ENCODE measurements around the gene BTBD3. TPM values are rescaled to one million over a fixed set of nuclear protein-coding genes. Genes with fewer than 3 reads are reported as not detected.

The BTBD3 gene
- total RNA-seq, 1 experiment from 2014 or later, result 21.6 TPM

DNA sequence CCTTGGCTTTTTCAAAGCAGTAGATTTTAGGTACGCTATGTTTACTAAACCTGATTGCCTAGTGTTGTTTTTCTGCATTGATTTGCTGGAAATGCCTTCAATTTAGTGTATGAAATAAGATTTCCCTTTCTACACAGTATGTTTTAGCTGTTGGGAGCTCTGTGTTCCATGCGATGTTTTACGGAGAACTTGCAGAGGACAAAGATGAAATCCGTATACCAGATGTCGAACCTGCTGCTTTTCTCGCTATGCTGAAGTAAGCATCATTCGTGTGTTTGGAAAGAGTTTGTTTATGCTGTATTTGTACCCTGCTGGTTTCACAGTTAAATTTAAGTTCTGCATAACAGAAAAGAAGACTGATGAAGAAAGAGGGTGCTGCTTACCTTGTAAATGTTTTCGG is 1.9 kb downstream of the BTBD3 start:
- Histone ChIP-seq H3K9ac (ENCODE audit: low read length) (no peak overlapping the region), H3K27me3 (ENCODE audit: low read length) (no peaks in the 10 kb centered on the region), H3K4me1 (ENCODE audit: insufficient read depth, low read length) (no peaks in the 10 kb centered on the region), H3K36me3 (ENCODE audit: low read depth, low read length) (peaks cover 21% of the 10 kb centered on the region), H3K9me2 (replicated peaks; ENCODE audit: low read length) (no peaks in the 10 kb centered on the region), H3K9me3 (ENCODE audit: low read length) (no peaks in the 10 kb centered on the region), H3F3A (ENCODE audit: low read length, unreplicated experiment) (no peaks in the 10 kb centered on the region), H4K20me1 (ENCODE audit: low read length) (no peaks in the 10 kb centered on the region), H3K27ac (ENCODE audit: low read length) (no peak overlapping the region), H3K79me2 (ENCODE audit: low read length) (peaks cover 38% of the 10 kb centered on the region), H2AFZ (ENCODE audit: low read length) (no peak overlapping the region), H3K4me3 (ENCODE audit: low read length) (no peak overlapping the region), H3K4me2 (ENCODE audit: low read length) (no peak overlapping the region)
- CTCF ChIA-PET, result no interaction called here
- ATAC-seq (no peak), DNase-seq (no peak)
- POLR2A ChIA-PET (ENCODE audit: unreplicated experiment), result no interaction called here
- intact Hi-C loops (cut with micrococcal nuclease), result no loop called here
- BruUV-seq (replicated peaks), result no TSS peak
- TF ChIP-seq EZH2 (IDR thresholded peaks at IDR 0.05; ENCODE audit: low read length, unreplicated experiment), result no peak

GRCh38 chr20:11920083-11920482 is 2.4 kb downstream of the BTBD3 start:
- TF ChIP-seq CTCF (conservative IDR thresholded peaks at IDR 0.05; ENCODE audit: low read depth, low read length), result no peak
- Histone ChIP-seq H3K4me1 (ENCODE audit: insufficient read depth, low read length) (no peaks in the 10 kb centered on the region), H3K27me3 (ENCODE audit: low read length) (no peaks in the 10 kb centered on the region), H3K27ac (ENCODE audit: low read length) (no peak overlapping the region), H2AFZ (ENCODE audit: low read length) (no peak overlapping the region), H3K9ac (ENCODE audit: low read length) (no peak overlapping the region), H3K4me3 (ENCODE audit: low read length) (no peak overlapping the region), H4K20me1 (ENCODE audit: low read length) (no peaks in the 10 kb centered on the region), H3K36me3 (ENCODE audit: low read depth, low read length) (peaks cover 21% of the 10 kb centered on the region), H3K9me2 (replicated peaks; ENCODE audit: low read length) (no peaks in the 10 kb centered on the region), H3K9me3 (ENCODE audit: low read length) (no peaks in the 10 kb centered on the region), H3K4me2 (ENCODE audit: low read length) (no peak overlapping the region), H3F3A (ENCODE audit: low read length, unreplicated experiment) (no peaks in the 10 kb centered on the region), H3K79me2 (ENCODE audit: low read length) (peaks cover 33% of the 10 kb centered on the region)
- CTCF ChIA-PET, result no interaction called here
- POLR2A ChIA-PET (ENCODE audit: unreplicated experiment), result no interaction called here
- DNase-seq (no peak), ATAC-seq (no peak)
- no TSS peak for BruUV-seq (replicated peaks)
- intact Hi-C loops (cut with micrococcal nuclease), result no loop called here

- Histone ChIP-seq H3K9ac (ENCODE audit: low read length) (no peak overlapping the region), H3K27ac (ENCODE audit: low read length) (no peak overlapping the region), H3F3A (ENCODE audit: low read length, unreplicated experiment) (no peaks in the 10 kb centered on the region), H2AFZ (ENCODE audit: low read length) (no peak overlapping the region), H3K4me2 (ENCODE audit: low read length) (no peak overlapping the region), H3K4me1 (ENCODE audit: insufficient read depth, low read length) (no peaks in the 10 kb centered on the region), H4K20me1 (ENCODE audit: low read length) (no peaks in the 10 kb centered on the region), H3K9me2 (replicated peaks; ENCODE audit: low read length) (no peaks in the 10 kb centered on the region), H3K36me3 (ENCODE audit: low read depth, low read length) (peaks cover 21% of the 10 kb centered on the region), H3K9me3 (ENCODE audit: low read length) (no peaks in the 10 kb centered on the region), H3K79me2 (ENCODE audit: low read length) (peaks cover 21% of the 10 kb centered on the region), H3K27me3 (ENCODE audit: low read length) (no peaks in the 10 kb centered on the region), H3K4me3 (ENCODE audit: low read length) (no peak overlapping the region)
- intact Hi-C loops (cut with micrococcal nuclease), result no loop called here
- TF ChIP-seq CTCF (conservative IDR thresholded peaks at IDR 0.05; ENCODE audit: low read depth, low read length) (no peak), EZH2phosphoT487 (IDR thresholded peaks at IDR 0.05; ENCODE audit: borderline replicate concordance, low read length) (no peak), EZH2 (IDR thresholded peaks at IDR 0.05; ENCODE audit: low read length, unreplicated experiment) (no peak)
- no peak for DNase-seq
- no TSS peak for BruUV-seq (replicated peaks)
- CTCF ChIA-PET, result no interaction called here
- POLR2A ChIA-PET (ENCODE audit: unreplicated experiment), result no interaction called here
- no peak for ATAC-seq
Measured at GRCh38 chr20:11921321-11921720, 3.6 kb downstream of the BTBD3 start.
